HG02885 (cell line): Measurements from ENCODE around the gene NKX2-1.

Experiments
- ATAC-seq: cut with Tn5 transposase; IDR thresholded peaks from one replicate; pipeline ENCODE4 v1.9.1; 2021; ENCODE audit warnings: mild to moderate bottlenecking; ENCODE audit not compliant: unreplicated experiment, poor library complexity

The NKX2-1 gene

DNA sequence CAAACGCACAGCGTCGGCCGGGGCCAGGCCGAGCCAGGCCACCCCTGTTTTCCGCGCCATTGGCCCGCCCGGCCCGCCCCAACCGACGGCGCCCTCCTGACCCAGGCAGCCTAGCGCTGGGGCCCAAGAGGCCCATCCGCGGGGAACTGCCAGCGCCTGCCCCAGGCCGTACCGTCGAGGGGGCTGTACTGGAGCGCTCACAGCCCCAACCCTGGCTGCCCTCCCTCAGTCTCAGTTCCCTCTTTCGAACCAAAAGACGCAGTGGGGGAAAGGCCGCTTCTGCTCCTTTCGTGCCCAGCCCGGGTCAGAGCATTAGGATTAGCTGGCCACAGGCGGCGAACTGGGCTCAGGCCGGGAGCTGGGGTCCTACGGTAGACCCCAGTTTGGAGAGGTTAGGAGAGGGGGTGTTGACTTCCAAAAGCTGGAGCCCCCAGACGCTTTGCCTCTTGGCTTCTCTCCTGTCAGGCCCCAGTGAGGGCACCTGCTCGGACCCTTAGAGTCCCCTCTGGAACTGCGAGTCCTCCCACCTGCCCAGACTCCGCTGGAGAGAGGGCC is 1.9 kb downstream of the NKX2-1 start:
- no peak for ATAC-seq

GRCh38 chr14:36517242-36518030 is 2.6 kb downstream of the NKX2-1 start:
- no peak for ATAC-seq

- no peak for ATAC-seq
These were observed 3.3 kb downstream of the NKX2-1 start for GRCh38 chr14:36516719-36517241.

DNA sequence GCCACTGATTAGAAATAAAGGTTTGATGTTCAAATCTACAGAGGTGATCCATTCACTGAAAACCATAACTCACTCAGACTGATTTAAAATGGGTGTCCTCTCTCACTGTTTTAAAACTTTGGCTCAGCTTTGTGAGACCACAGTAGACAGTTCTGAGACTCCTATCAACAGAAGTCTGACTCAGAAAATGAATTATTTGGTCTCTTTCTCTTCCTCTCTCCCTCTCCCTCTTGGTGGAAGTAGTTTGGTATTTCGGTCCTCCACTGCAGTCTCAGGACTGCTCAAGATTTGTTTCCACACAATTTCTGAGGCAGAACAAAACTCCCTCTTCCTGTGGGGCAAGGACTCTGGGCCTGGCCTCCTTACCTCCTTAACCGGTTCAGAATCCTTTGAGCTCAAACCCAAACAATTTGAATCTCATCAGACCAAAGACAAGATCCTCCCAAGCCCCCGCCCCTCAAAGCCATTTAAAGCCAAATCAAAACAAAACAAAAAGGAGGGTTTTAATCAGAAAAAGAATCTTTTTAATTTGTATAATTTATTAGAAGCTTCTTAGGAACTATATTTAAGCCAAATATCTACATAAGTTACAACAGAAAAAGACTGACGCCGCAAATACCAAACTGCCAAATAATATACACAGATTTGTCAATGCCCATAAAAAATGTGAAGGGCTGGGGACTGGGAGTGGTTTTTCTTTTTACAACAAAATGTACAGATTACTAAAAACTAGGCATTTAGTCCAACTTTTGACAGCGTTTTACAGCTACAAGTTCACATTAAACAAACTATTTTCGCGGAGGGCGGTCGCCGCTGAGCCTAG is 3.9 kb downstream of the NKX2-1 start:
- ATAC-seq, result no peak

DNA sequence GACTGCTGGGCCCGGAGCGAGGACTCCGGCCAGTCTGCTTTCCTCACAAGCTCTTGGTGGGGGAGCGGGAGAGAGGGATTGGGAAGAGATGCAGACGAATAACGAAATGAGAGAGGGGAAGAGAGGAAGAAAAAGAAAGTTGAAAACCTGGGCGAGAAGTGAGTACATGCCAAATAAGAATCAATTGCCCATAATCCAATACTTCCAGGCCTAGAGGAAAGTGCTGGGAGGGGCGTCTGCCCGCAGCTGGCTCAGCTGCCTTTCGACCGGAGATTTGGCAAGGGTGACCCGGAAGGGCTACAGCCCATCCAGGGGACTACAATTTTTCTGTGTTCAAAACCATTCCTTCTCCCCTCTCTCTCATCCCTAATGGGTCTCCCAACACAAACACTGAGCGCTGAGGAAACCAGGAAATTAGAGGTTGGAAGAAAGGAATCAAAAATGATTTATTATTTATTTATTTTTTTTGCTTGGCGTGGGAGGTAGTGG is 4.9 kb downstream of the NKX2-1 start:
- no peak for ATAC-seq

DNA sequence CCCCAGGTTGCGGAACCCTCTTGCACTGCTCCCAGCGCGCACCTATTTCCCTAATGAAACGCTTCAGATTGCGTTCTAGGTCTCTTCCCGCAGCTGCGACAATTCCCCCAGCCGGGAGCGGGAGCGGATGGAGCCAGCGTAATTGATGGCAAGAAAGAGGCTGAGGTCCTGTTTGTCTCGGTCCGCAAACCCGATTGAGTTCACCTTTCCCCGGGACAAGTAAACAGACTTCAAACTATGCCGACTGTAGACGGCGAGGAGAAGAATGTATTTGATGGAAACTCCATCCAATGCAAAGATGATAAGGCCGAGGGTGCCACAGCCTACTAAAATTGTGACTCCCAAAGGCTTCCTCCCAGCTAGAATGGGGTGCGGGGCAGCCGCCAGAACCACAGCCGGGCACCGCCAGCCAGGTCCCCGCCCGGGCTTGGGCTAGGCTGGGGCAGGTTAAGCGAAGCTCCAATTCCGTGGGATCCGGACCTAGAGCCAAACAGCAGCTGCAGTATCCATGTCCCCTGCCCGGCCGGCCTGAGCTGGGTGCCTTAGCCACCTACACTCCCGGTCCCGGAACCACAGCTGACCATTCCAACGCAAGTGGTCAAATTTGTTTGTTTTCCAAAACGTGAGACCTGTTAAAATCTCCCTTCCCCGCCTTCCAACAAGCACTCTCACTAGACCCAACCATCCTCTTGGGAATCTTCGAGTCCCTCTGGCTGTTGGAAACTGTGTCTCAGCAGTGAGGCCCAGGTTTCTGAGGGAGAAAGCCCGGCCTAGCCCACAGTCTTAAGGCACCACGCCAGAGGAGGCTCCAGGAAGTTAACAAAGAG is 5.5 kb downstream of the NKX2-1 start:
- no peak for ATAC-seq

DNA sequence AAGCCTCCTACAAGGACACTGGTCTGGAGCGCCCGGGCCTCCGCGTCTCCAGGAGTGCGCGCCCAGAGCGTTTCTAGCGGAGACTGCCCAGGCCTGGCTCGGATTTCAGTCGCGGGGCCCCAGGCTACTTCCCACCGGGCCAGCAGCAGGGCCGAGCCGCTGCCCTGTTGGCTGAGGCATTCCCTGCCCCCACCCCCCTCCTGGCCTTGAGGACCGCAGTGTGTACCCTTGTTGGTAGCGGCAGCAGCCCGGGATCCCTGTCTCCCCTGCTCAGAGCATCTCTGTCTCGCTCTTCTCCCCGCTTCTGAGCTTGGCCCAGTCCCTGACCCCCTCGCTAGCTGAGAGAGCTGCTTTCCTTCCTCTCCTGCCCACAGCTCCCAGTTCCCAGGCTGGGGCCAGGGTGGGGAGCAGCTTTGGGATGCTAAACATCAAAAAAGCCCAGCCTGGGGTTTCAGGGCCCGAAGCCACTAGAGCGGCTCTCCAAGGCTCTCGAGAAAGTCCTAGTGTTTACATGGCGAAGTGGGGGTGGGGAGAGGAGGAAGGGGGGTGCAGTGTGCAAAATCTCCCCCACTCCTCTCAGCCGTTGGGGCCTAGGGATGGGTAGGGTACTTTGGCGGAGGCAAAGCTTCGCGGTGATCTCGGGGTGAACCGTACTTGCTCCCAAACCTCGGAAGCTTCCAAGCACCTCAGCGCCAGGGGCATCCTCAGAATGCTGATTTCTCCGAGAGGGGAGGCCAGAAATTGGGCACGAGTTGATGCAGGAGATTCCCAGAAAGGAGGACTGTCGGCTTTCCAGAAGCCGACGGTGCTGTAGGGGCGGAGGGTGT is 6.4 kb downstream of the NKX2-1 start:
- no peak for ATAC-seq

GRCh38 chr14:36513012-36513420 is 7.0 kb downstream of the NKX2-1 start:
- no peak for ATAC-seq

GRCh38 chr14:36512585-36513003 is 7.4 kb downstream of the NKX2-1 start:
- ATAC-seq, result no peak

DNA sequence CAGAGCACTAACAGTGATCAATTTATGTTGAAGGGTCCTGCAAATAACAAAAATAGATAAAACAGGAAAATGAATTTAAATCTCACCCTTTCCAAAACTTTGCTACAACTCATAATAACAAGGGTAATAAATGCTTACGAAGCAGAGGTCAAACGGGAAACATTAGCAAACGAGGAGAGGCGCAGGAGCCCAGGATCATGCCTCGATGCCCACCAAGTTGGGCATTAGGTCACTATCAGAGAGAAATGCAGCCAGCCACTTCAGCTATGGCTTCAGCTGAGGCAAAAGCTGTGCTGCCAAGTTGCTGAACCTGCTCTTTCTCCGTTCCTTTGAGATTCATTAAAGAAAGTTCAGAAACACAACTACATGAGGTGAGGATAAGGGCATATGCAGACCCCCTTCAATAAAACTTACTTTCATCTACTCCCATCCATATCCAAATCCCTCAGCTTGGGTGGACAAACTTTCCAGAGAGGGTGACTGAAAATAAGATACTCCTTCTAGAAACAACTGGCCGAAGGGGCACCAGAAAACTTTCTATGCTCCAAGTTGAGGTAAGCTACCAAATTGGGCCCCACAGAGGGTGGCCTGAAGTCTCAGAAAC is 7.9 kb downstream of the NKX2-1 start:
- no peak for ATAC-seq

DNA sequence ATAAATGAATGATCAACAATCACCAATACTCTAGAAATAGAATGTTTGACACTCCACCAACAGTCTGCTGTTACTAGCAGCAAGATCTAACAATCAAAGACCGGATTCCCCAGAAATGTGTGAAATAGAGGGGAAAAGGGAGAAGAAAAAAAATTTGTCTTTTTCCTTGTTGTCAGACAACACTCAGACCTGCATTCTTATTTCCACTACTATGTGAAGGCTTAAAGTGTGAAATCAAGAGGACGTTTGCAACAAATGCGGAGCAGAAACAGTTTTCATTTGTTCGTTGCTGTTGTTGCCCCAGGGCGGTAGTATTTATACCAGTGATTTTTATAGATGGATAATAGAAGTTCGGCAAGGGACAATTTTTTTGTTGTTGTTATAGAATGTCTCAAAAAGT is 9.2 kb downstream of the NKX2-1 start:
- no peak for ATAC-seq

GRCh38 chr14:36510078-36510799 is 9.8 kb downstream of the NKX2-1 start:
- no peak for ATAC-seq

- no peak for ATAC-seq
These were observed 10.7 kb downstream of the NKX2-1 start for GRCh38 chr14:36509069-36509917.

- no peak for ATAC-seq
These were observed 11.5 kb downstream of the NKX2-1 start for GRCh38 chr14:36508418-36509068.

- ATAC-seq, result no peak
These were observed 12.1 kb downstream of the NKX2-1 start for GRCh38 chr14:36507847-36508417.
